ENCODE measurements around the gene KCNIP4.

GRCh38 chr4:20847124-20847747 is 1101.3 kb downstream of the KCNIP4 start:
- TF ChIP-seq, protein P1, sequence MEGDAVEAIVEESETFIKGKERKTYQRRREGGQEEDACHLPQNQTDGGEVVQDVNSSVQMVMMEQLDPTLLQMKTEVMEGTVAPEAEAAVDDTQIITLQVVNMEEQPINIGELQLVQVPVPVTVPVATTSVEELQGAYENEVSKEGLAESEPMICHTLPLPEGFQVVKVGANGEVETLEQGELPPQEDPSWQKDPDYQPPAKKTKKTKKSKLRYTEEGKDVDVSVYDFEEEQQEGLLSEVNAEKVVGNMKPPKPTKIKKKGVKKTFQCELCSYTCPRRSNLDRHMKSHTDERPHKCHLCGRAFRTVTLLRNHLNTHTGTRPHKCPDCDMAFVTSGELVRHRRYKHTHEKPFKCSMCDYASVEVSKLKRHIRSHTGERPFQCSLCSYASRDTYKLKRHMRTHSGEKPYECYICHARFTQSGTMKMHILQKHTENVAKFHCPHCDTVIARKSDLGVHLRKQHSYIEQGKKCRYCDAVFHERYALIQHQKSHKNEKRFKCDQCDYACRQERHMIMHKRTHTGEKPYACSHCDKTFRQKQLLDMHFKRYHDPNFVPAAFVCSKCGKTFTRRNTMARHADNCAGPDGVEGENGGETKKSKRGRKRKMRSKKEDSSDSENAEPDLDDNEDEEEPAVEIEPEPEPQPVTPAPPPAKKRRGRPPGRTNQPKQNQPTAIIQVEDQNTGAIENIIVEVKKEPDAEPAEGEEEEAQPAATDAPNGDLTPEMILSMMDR (IDR thresholded peaks at IDR 0.05) = no peak
- no peak for TF ChIP-seq POLR2A (IDR thresholded peaks at IDR 0.05)
